A549 (cell line): ENCODE measurements around the gene SHC4.

ENCODE experiments used
- CTCF ChIP-seq: fragments of >200 bp; sonication (Bioruptor Twin); formaldehyde crosslinking; IDR thresholded peaks from 3 replicates; pipeline ENCODE4 v1.5.1; 2016
- ELK1 ChIP-seq: fragments of 150-350 bp; IDR thresholded peaks from 2 replicates; pipeline ENCODE4 v1.6.1; 2014; ENCODE audit warnings: low read depth, mild to moderate bottlenecking, low read length
- ESRRA ChIP-seq: fragments of 150-350 bp; IDR thresholded peaks from 2 replicates; pipeline ENCODE4 v1.6.1; 2014; ENCODE audit warnings: mild to moderate bottlenecking, low read length, borderline replicate concordance
- JUNB ChIP-seq: fragments of >200 bp; sonication (Bioruptor Twin); formaldehyde crosslinking; IDR thresholded peaks from 2 replicates; pipeline ENCODE4 v1.6.1; 2016
- POLR2A ChIP-seq: IDR thresholded peaks from 2 replicates; pipeline ENCODE4 v1.6.1; 2012; ENCODE audit warnings: mild to moderate bottlenecking, low read length

- TF ChIP-seq CTCF: peak; percentile 48
- no peak for TF ChIP-seq ELK1
- TF ChIP-seq JUNB: no peak
- no peak for TF ChIP-seq ESRRA
- no peak for TF ChIP-seq POLR2A
These were observed 162.8 kb downstream of the SHC4 start for GRCh38 chr15:48800811-48801455.
